ENCODE measurements around the gene LRRC46.
A peak's percentile ranks its signal among the peaks of the same experiment; 100 is the strongest.

LRRC46 gene

DNA sequence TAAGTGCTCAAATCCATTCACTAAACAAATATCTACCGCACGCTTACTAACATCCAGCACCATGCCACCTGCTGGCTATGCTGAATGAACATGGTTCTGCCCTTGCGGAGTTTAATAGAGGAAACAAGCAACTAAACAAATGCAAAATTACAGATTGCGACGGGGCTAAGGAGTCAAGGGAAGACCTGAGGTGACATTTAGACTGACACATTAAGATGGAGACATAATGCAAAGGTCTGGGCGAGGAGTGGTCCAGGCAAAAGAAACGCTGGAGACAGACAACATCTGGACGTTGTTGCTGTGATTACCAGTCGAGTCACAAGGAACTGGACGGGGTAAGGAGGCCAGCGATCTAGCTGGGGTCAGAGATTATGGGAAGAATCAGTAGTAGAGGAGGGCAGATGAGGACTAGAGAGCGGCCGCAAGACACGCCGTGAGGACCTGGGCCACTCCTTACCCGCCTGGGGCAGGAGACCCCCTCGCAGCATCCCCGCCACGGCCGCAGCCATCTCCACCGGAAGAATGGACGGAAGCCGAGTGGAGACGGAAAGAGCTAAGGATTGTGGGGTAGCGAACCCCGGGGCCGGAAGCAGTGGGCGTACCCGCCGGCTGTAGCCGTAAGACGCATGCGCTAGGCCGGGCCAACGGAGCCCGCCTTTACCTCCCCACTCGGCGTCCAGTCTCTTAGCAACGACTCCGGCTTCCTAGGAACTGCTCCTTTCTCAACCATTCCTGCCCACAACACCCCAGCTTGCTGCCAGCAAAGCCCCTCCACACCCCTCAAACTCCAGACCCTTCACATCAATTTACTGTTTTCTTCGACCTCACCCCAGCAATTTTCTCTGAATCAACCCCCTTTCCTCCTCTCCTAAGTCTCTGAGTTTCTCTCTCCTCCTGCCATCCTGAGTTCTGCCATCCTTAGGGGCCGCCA, at the start of gene LRRC46, which contains the start of gene MRPL10:
Gene LRRC46, plus strand, starts transcription at position 668 of the 931 bp plus-strand sequence. CDS start 320 bp downstream, outside the sequence.
Gene MRPL10, minus strand, starts transcription at position 539 of the 931 bp plus-strand sequence. Its CDS starts 30 bp downstream, at position 509.
- DNase-seq = peak; percentile 93

DNA sequence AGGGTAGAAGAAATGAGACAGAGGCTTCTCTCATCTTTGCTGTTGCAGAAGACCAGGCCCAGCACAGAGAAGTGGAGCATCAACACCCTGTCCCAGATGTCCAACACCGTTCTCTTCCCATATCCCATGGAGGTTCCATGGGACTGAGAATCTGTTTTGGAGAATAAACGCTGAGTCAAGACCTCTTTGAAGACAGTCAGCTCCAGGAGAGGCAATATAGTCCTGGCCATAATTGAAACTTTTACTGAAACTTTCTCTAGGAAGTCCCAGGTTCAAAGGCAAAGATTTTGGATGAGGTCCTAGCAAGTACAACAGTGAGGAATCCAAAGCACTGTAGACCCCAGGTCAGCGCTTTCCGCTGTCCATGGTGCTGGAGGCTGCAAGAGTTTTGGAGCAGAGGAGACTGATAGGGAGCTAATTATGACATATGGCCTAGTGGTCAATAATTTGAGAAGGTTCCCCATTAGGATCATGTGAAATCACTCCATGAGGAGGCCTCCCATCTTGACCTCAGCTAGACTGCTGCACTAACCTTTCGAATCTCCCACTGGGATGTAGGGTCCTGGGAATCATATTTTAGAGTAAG, 45.8 kb upstream of the LRRC46 start:
- DNase-seq = peak; percentile 17

- peak; percentile 53 for DNase-seq
These were observed 41.6 kb upstream of the LRRC46 start for GRCh38 chr17:47789611-47790561.

DNA sequence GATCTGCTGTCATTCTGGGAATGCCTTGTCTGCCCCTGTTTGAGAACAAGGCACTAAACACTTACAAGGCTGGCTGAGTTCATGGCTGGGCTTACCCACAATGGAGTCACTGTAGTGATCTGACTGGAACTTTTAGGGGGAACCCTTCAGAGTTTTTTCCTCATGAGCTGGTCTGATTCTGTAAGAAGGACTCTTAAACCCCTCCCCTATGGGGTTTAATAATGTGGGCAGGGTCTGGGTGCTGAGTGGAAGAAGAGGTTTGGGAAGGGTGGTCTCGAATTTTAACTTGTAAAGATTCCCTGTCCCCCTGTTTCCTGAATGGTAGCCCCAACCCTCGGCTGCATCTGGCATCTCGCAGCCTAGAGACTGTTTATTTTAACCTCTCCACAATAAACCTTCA, 40.4 kb upstream of the LRRC46 start:
- DNase-seq = no peak

DNA sequence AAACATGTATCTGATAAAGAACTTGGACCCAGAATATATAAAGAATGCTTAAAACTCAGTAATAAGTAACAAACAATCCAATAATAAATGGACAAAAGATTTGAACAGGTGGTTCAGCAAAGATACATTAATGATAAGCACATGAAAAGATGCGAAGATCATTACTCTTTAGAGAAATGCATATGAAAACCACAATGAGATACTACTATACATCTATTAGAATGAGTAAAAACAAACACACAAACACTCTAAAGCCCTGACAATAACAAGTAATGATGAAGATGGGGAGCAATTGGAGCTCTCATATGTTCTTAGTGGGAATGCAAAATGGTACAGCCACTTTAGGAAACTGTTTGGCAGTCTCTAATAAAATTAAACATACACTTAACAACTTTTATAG, 39.0 kb upstream of the LRRC46 start:
- no peak for DNase-seq

GRCh38 chr17:47792979-47793378, 38.5 kb upstream of the LRRC46 start:
- DNase-seq = no peak

GRCh38 chr17:47797797-47798196, 33.7 kb upstream of the LRRC46 start:
- no peak for DNase-seq

DNA sequence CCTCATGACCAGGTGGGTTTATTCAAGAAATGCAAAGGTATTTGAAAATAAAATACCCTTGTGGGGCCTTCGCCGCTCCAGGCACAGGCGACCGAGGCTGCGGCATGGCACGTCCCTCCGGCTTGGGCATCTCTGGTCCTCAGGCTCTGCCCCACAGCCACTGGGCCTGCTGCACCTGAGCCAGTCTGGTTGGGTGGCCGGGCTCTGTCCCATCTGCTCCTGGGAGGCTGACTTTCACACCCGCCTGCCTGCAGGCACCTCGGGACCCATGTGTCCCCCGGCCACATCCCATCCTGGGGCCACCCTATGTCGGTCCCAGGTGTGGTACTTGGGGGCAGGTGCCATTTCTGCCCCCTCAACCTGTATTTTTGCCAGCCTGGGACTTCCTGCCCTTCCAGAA, 30.8 kb upstream of the LRRC46 start:
- DNase-seq = no peak

GRCh38 chr17:47801176-47801765, 30.2 kb upstream of the LRRC46 start:
- DNase-seq = no peak

- no peak for DNase-seq
These were observed 29.6 kb upstream of the LRRC46 start for GRCh38 chr17:47801906-47802305.

DNA sequence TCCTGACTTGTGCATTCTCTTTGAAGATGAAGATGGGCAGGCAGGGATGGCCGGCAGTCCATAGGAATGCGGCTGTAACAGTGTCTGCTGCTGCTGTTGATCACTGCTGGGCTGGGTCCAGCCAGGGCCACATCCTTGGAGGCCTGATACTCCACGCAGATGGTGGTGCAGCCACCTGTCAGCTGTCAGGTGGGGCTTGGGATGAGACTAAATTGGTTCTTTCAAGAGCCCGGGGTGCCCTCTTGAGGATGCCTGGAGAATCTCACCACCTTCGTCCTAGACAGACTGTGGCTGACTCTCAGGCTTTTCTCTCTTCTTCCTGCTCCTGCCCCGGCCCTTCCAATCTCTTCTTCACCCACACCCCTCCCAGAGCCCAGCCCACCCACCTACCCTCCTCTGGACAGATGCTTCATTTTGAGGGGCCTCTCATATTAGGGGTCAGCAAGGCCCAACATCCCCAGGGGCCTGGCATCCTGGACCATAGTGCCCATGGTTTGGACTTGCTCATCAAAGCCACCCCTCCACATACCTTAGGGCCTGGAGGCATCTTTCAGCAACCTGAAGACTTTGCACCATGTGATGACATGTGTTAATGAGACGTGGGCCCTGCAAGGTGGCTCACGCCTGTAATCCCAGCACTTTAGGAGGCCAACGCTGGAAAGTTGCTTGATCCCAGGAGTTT, 29.0 kb upstream of the LRRC46 start:
- DNase-seq = peak; percentile 70

DNA sequence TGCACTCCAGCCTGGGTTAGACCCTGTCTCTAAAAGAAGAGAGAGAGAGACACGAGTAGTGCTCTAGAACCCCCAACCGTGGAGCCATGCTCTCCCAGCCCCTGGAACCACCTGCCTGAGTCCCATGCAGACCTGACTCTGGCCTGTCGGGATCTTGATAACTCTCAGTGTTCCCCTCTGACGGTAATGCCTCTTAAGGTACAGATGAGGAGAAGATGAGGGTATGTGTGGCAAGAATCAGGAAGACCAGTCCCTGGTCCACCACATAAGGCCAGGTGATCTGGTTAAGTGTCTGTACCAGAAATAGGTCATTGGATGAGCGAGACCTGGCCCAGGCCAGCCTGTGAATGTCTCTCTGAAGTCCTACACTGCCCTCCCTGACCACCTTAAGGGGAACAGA, 28.3 kb upstream of the LRRC46 start:
- no peak for DNase-seq

- no peak for DNase-seq
These were observed 27.7 kb upstream of the LRRC46 start for GRCh38 chr17:47803751-47804150.

DNA sequence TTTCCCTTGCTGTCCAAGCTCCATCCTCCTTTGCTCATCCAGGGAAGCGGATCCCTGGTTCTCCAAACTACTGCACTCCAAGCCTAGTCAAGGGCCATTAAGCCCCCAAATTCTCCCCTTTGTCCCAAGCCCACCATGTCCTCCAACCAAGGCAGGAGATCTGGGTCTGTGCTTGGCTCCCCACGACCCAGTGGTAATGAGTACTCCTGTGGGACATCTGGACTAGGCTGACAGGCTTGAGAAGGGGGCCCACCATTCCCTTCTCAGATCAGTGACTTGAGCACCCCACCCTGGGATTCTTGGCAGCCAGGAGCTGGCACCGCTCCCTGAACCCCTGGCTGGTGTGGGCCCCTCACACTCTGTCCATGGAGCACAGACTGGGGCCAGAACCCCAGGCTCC, 27.0 kb upstream of the LRRC46 start:
- DNase-seq = no peak

DNA sequence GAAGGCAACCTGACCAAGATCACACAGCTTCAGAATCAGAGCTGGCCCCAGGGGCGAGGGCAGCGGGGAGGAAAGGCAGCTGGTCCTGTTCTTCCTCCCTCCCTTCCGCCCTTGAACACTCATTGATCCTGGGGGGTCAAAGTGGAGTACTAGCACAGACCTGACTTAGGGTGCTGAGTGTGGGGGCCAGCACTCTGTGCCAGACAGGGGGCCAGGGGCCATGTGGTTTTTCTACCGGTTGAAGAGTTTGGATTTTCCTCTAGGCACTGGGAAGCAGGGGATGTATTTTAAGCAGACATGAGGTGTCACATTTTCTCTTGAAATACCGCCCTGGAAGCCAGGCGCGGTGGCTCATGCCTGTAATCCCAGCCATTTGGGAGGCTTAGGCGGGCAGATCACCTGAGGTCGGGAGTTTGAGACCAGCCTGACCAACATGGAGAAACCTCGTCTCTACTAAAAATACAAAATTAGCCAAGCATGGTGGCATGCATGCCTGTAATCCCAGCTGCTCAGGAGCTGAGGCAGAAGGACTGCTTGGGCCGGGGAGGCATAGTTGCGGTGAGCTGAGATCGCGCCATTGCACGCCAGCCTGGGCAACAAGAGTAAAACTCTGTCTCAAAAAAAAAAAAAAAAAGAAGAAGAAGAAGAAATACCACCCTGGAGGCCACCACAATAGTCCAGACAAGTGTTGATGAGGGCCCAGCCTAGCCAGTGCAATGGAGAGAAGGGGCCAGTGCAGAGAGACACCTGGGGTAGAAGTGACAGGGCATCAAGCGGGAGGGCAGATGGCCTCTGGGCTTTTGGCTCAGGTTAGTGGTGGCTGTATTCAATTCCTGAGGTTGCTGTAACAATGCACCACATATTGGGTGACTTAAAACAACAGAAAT, 25.2 kb upstream of the LRRC46 start:
- no peak for DNase-seq

- DNase-seq = no peak
These were observed 24.6 kb upstream of the LRRC46 start for GRCh38 chr17:47806913-47807255.

DNA sequence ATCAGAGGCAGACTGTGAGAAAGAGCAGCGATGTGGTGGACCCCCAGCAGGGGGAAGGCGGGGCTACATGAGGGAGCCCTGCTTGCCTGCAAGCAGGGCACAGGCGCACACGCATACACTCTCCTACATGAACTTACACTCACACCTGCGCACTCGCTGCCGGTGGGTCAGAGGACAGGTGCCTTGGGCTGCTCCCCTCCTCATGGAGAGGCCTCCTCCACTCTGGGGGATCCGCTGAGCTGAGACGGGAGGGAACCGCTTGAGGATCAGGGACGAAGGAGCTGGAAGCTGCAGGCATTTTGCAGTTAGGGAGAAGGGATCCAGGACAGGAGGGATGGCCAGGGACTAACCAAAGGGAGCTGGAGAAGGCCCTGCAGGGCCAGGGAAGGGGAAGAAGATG, 24.0 kb upstream of the LRRC46 start:
- no peak for DNase-seq

DNA sequence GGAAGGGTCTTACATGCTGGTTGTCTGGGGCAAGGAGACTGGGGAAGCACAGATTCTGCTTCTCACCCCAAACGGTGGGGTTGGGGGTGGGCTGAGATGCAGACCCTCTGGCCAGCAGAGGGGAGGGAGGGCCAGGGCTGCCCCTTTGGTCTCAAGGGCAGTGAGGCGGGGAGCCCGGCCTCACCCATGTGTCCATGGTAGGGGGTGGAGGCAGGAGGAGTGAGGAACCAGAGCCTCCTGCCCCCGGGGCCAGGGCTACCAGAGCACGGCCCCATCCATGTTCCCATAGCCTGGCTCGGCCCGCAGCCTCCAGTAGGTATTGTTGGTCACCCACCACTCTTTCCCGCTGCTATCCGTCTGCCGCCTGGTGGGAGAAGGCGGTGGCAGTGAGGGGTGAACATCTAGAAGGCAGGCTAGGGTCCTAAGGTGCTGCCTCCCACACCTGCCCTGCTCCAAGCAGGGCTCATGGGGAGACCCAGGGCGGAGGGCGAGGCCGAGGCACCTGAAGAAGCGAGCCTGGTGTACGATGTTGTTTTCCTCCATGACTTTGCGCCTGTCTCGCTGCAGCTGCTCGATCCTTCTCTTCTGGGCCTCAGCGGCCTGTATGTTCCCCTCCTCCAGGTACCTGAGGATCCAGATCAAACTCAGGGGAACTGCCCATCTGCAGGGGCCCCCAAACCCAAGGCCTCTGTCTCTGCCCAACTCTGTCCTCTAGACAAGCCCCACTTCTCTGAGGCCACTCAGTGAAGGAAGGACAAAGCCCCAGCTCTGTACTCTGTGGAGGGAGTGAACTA, 23.2 kb upstream of the LRRC46 start:
- no peak for DNase-seq

DNA sequence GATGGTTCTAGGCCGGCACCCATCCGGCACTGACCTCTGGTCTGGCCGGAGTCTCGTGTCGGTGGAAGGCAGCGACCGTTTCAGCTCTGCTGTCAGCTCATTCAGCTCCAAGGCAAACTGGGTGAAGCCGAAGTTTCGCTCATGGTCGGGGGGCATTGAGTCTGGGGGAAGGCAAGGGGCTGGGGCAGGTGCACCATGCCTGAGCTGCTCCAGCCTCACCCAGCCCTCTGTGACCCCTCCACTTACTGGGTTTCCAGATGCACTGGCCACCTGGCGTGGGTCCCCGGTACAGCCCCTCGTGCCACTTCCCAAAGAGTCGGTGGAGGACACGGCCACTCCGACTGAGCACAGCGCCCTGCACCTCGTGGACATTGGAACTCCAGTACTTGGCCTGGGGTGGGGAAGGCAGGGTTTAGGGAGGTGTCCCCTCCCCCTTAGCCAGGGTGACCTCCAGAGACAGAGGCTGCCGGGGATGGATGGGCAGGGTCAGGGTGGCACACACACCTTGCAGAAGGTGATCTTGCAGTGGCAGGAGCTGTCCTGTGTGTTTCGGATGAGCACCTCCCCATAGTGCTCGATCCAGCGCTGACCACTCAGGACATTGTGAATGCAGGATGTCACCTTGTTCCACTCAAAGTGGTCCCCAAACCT, 22.5 kb upstream of the LRRC46 start:
- DNase-seq = no peak
